Suprapubic skin (tissue), 4 donors: Measurements from ENCODE around the gene HTR3A. TPM values are rescaled to one million over a fixed set of nuclear protein-coding genes. Genes with fewer than 3 reads are reported as not detected.

Experiments used
- DNase-seq, 2 donors: peaks; one replicate each; pipeline ENCODE4 v3.0.0-alpha.2; 2019; ENCODE audit warnings: low spot score in 2 of 2
- H3K27ac ChIP-seq: fragments of 200-600 bp; sonication (generic); one replicate; pipeline ENCODE4 v1.5.1; 2019
- H3K27me3 ChIP-seq: fragments of 200-600 bp; sonication (generic); one replicate; pipeline ENCODE4 v1.5.1; 2019
- H3K36me3 ChIP-seq: fragments of 200-600 bp; sonication (generic); one replicate; pipeline ENCODE4 v1.5.1; 2019
- H3K4me1 ChIP-seq: fragments of 200-600 bp; sonication (generic); one replicate; pipeline ENCODE4 v1.5.1; 2019
- H3K4me3 ChIP-seq: fragments of 200-600 bp; sonication (generic); one replicate; pipeline ENCODE4 v1.5.1; 2019; ENCODE audit warnings: mild to moderate bottlenecking
- H3K9me3 ChIP-seq: fragments of 200-600 bp; sonication (generic); one replicate; pipeline ENCODE4 v1.5.1; 2019
- CTCF ChIP-seq, 2 donors: fragments of 200-600 bp in 1 of 2; fragments of 450-650 bp in 1 of 2; sonication (generic) in 1 of 2; IDR thresholded peaks; one replicate each; pipeline ENCODE4 v1.5.1; 2016 to 2019; ENCODE audit warnings: antibody characterized with exemption in 2 of 2, mild to moderate bottlenecking in 1 of 2, moderate library complexity in 1 of 2
- EP300 ChIP-seq: sonication (generic); formaldehyde crosslinking; IDR thresholded peaks from one replicate; pipeline ENCODE4 v1.6.1; 2017; ENCODE audit warnings: antibody characterized with exemption
- POLR2A ChIP-seq, 2 donors: fragments of 450-650 bp; IDR thresholded peaks; one replicate each; pipeline ENCODE4 v1.6.1; 2017; ENCODE audit warnings: antibody characterized with exemption in 2 of 2, mild to moderate bottlenecking in 2 of 2, moderate library complexity in 2 of 2
- POLR2AphosphoS5 ChIP-seq, 3 donors: sonication (generic); formaldehyde crosslinking; IDR thresholded peaks; one replicate each; pipeline ENCODE4 v1.6.1; 2017; ENCODE audit warnings: antibody characterized with exemption in 3 of 3
- WGBS: methylation state at CpG from one replicate; pipeline ENCODE4 v1.1.5; 2018; 5-methylcytosine and 5-hydroxymethylcytosine counted together
- total RNA-seq, 4 donors: library from RNA; depleted of rRNA; stranded (reverse); fragments of >200 nt; gene quantifications; one replicate each; pipeline ENCODE4 v1.1.0, GENCODE V29; 2016

HTR3A gene
- total RNA-seq, 4 donors from 2014 or later, result 0.68 TPM; not detected in 2

- Histone ChIP-seq H3K4me1 (no peaks in the 10 kb centered on the region), H3K27me3 (peaks cover 40% of the 10 kb centered on the region), H3K27ac (no peak overlapping the region), H3K36me3 (no peaks in the 10 kb centered on the region), H3K9me3 (no peaks in the 10 kb centered on the region), H3K4me3 (no peak overlapping the region)
- WGBS, result 39% methylated on average over 1 of the region's 1 CpG
- no peak for DNase-seq
- TF ChIP-seq CTCF (IDR thresholded peaks at IDR 0.05), result no peak
- TF ChIP-seq POLR2A (IDR thresholded peaks at IDR 0.05), result no peak
- TF ChIP-seq EP300, result no peak
- TF ChIP-seq POLR2AphosphoS5 (IDR thresholded peaks at IDR 0.05), result no peak
These were observed 4.5 kb downstream of the HTR3A start for GRCh38 chr11:113979431-113979830.

GRCh38 chr11:113980785-113981184 is 5.9 kb downstream of the HTR3A start:
- no peak overlapping the region for H3K27ac ChIP-seq
- WGBS, result 81% methylated on average over 6 of the region's 6 CpGs
- H3K27me3 ChIP-seq, result peaks cover 40% of the 10 kb centered on the region
- H3K36me3 ChIP-seq, result no peaks in the 10 kb centered on the region
- H3K9me3 ChIP-seq, result no peaks in the 10 kb centered on the region
- H3K4me1 ChIP-seq, result no peaks in the 10 kb centered on the region
- no peak for TF ChIP-seq CTCF (IDR thresholded peaks at IDR 0.05)
- no peak for TF ChIP-seq POLR2A (IDR thresholded peaks at IDR 0.05)
- no peak for TF ChIP-seq EP300
- no peak for TF ChIP-seq POLR2AphosphoS5 (IDR thresholded peaks at IDR 0.05)
- DNase-seq, result no peak
- no peak overlapping the region for H3K4me3 ChIP-seq

- TF ChIP-seq CTCF (IDR thresholded peaks at IDR 0.05) (no peak), POLR2A (IDR thresholded peaks at IDR 0.05) (no peak), POLR2AphosphoS5 (IDR thresholded peaks at IDR 0.05) (no peak), EP300 (no peak)
- Histone ChIP-seq H3K27ac (no peak overlapping the region), H3K4me3 (no peak overlapping the region), H3K36me3 (no peaks in the 10 kb centered on the region), H3K27me3 (peaks cover 42% of the 10 kb centered on the region), H3K4me1 (no peaks in the 10 kb centered on the region), H3K9me3 (no peaks in the 10 kb centered on the region)
- no peak for DNase-seq
These were observed 7.4 kb downstream of the HTR3A start for GRCh38 chr11:113982306-113982705.

- H3K36me3 ChIP-seq, result no peaks in the 10 kb centered on the region
These were observed 9.9 kb downstream of the HTR3A start for GRCh38 chr11:113984781-113985180.

GRCh38 chr11:113985906-113986305 is 11.0 kb downstream of the HTR3A start:
- Histone ChIP-seq H3K4me1 (no peaks in the 10 kb centered on the region), H3K27me3 (peaks cover 19% of the 10 kb centered on the region), H3K36me3 (no peaks in the 10 kb centered on the region), H3K9me3 (no peaks in the 10 kb centered on the region), H3K4me3 (no peak overlapping the region), H3K27ac (no peak overlapping the region)
- no peak for TF ChIP-seq EP300
- no peak for DNase-seq
- 89% methylated on average over 4 of the region's 4 CpGs for WGBS

More at GRCh38 chr11:113984781-113985180, 9.9 kb downstream of the HTR3A start:
- WGBS, result 67% methylated on average over 6 of the region's 6 CpGs
- Histone ChIP-seq H3K4me3 (no peak overlapping the region), H3K9me3 (no peaks in the 10 kb centered on the region), H3K4me1 (no peaks in the 10 kb centered on the region), H3K27ac (no peak overlapping the region), H3K27me3 (peaks cover 20% of the 10 kb centered on the region)
- no peak for DNase-seq
- TF ChIP-seq CTCF (IDR thresholded peaks at IDR 0.05) (no peak), POLR2AphosphoS5 (IDR thresholded peaks at IDR 0.05) (no peak), POLR2A (IDR thresholded peaks at IDR 0.05) (no peak), EP300 (no peak)
